Smooth muscle cell (in vitro differentiated cells): ENCODE measurements around the gene PI4KB. TPM values are rescaled to one million over a fixed set of nuclear protein-coding genes. Genes with fewer than 3 reads are reported as not detected.

Experiments
- DNase-seq: peaks from one replicate; lab custom pipeline; 2025; ENCODE audit not compliant: unreplicated experiment; lab: John Stamatoyannopoulos, UW
- H2AFZ ChIP-seq: fragments of 200-600 bp; sonication (generic); 2 replicates; pipeline ENCODE4 v1.6.0; 2016; ENCODE audit warnings: antibody characterized with exemption, low read depth, mild to moderate bottlenecking
- H3F3A ChIP-seq: fragments of 200-600 bp; sonication (generic); 2 replicates; pipeline ENCODE4 v1.6.0; 2017; ENCODE audit warnings: antibody characterized with exemption, low read depth
- H3K27ac ChIP-seq: fragments of 200-600 bp; sonication (generic); 2 replicates; pipeline ENCODE4 v1.5.1; 2016; ENCODE audit warnings: low read depth, mild to moderate bottlenecking
- H3K27me3 ChIP-seq: fragments of 200-600 bp; sonication (generic); 2 replicates; pipeline ENCODE4 v1.6.1; 2016; ENCODE audit warnings: low read depth, mild to moderate bottlenecking
- H3K36me3 ChIP-seq: fragments of 200-600 bp; sonication (generic); 2 replicates; pipeline ENCODE4 v1.5.1; 2016; ENCODE audit warnings: low read depth
- H3K4me1 ChIP-seq: fragments of 200-600 bp; sonication (generic); 2 replicates; pipeline ENCODE4 v1.5.1; 2016; ENCODE audit warnings: low read depth
- H3K4me2 ChIP-seq: fragments of 200-600 bp; sonication (generic); 2 replicates; pipeline ENCODE4 v1.6.0; 2016; ENCODE audit warnings: mild to moderate bottlenecking
- H3K4me3 ChIP-seq: fragments of 200-600 bp; sonication (generic); 2 replicates; pipeline ENCODE4 v1.5.1; 2016; ENCODE audit warnings: mild to moderate bottlenecking
- H3K79me2 ChIP-seq: fragments of 200-600 bp; sonication (generic); 2 replicates; pipeline ENCODE4 v1.6.0; 2016; ENCODE audit warnings: low read depth, mild to moderate bottlenecking
- H3K9ac ChIP-seq: fragments of 200-600 bp; sonication (generic); 2 replicates; pipeline ENCODE4 v1.6.0; 2016; ENCODE audit warnings: low read depth
- H3K9me3 ChIP-seq: fragments of 200-600 bp; sonication (generic); replicated peaks from 2 replicates; pipeline ENCODE4 v1.5.1; 2016; ENCODE audit warnings: low read depth
- H4K20me1 ChIP-seq: fragments of 200-600 bp; sonication (generic); 2 replicates; pipeline ENCODE4 v1.6.0; 2016; ENCODE audit warnings: low read depth
- WGBS: methylation state at CpG from one replicate; pipeline ENCODE4 v1.1.7; 2016; ENCODE audit warnings: low lambda C conversion rate; 5-methylcytosine and 5-hydroxymethylcytosine counted together
- polyA plus RNA-seq: library from polyadenylated mRNA; unstranded; fragments of >200 nt; fragmentation: Nextera tagmentation; extraction: Ambion mirVana; gene quantifications from 2 replicates; pipeline ENCODE4 v1.2.1, GENCODE V29; 2016
- total RNA-seq: library from RNA; depleted of rRNA; stranded (reverse); fragments of >200 nt; gene quantifications from 2 replicates; pipeline ENCODE4 v1.2.3, GENCODE V29; 2014
- TF ChIP-seq, protein P1 (sequence below): fragments of 200-600 bp; sonication (generic); IDR thresholded peaks from 2 replicates; pipeline ENCODE4 v1.5.1; 2017; ENCODE audit warnings: borderline replicate concordance, mild to moderate bottlenecking, antibody characterized with exemption; ENCODE audit not compliant: insufficient read depth, poor library complexity, severe bottlenecking

Gene PI4KB
- total and polyA plus RNA-seq, 2 experiments from 2014 or later: 32.2 to 46.7 TPM

DNA sequence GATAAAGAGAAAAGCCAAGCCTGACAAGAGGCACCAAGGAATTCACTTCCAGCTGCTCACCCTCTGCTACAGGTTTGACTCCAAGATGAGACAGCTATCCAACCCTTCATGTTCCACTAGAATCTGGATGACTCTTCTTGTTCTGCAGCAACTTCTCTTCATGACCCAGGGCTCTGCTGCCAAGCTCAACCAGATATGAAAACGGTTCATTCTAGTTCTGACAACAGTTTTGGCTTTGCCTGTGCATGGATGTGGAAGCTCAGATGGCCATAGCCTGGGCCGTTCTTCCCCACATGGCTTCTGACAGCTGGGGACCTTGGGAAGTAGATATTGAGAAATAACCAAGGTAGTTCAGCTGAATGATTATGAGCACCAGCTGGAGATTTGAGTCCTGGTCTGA, 13.7 kb downstream of the PI4KB start:
- peak overlapping the region; percentile 99 for H3K27ac ChIP-seq
- H3K79me2 ChIP-seq: peaks cover 14% of the 10 kb centered on the region
- no peaks in the 10 kb centered on the region for H3K9me3 ChIP-seq
- H3F3A ChIP-seq: peaks cover 20% of the 10 kb centered on the region
- no peak for DNase-seq
- H3K4me3 ChIP-seq: no peak overlapping the region
- H3K9ac ChIP-seq: no peak overlapping the region
- peaks cover 33% of the 10 kb centered on the region for H3K4me1 ChIP-seq
- TF ChIP-seq, protein P1, sequence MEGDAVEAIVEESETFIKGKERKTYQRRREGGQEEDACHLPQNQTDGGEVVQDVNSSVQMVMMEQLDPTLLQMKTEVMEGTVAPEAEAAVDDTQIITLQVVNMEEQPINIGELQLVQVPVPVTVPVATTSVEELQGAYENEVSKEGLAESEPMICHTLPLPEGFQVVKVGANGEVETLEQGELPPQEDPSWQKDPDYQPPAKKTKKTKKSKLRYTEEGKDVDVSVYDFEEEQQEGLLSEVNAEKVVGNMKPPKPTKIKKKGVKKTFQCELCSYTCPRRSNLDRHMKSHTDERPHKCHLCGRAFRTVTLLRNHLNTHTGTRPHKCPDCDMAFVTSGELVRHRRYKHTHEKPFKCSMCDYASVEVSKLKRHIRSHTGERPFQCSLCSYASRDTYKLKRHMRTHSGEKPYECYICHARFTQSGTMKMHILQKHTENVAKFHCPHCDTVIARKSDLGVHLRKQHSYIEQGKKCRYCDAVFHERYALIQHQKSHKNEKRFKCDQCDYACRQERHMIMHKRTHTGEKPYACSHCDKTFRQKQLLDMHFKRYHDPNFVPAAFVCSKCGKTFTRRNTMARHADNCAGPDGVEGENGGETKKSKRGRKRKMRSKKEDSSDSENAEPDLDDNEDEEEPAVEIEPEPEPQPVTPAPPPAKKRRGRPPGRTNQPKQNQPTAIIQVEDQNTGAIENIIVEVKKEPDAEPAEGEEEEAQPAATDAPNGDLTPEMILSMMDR: no peak
- H3K4me2 ChIP-seq: peak overlapping the region; percentile 72
- no peaks in the 10 kb centered on the region for H3K36me3 ChIP-seq
- H2AFZ ChIP-seq: no peak overlapping the region
- no peaks in the 10 kb centered on the region for H3K27me3 ChIP-seq
- 96% methylated on average over 2 of the region's 2 CpGs for WGBS
- H4K20me1 ChIP-seq: peaks cover 26% of the 10 kb centered on the region

DNA sequence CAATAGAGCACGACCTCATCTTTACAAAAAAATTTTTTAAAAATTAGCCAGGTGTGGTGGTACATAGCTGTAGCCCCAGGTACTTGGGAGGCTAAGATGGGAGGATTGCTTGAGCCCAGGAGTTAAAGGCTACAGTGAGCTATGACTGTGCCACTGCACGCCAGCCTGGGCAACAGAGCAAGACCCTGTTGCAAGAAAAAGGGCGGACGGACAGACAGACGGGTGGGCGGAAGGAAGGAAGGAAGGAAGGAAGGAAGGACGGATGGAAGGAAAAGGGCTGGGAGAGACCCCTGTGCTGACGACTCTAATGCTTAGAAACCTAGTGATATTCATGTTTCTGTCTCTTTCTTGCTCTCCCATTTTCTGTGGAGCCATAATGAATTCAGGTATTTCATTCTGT, 14.4 kb downstream of the PI4KB start:
- Histone ChIP-seq H2AFZ (no peak overlapping the region), H3F3A (peaks cover 20% of the 10 kb centered on the region), H3K4me1 (peaks cover 33% of the 10 kb centered on the region), H3K9me3 (no peaks in the 10 kb centered on the region), H3K27me3 (no peaks in the 10 kb centered on the region), H4K20me1 (peaks cover 26% of the 10 kb centered on the region), H3K4me3 (no peak overlapping the region), H3K9ac (peak overlapping the region; percentile 95), H3K27ac (peak overlapping the region; percentile 99), H3K79me2 (peaks cover 13% of the 10 kb centered on the region), H3K36me3 (no peaks in the 10 kb centered on the region), H3K4me2 (peak overlapping the region; percentile 72)
- TF ChIP-seq, protein P1: no peak
- DNase-seq: no peak
- 95% methylated on average over 8 of the region's 8 CpGs for WGBS

DNA sequence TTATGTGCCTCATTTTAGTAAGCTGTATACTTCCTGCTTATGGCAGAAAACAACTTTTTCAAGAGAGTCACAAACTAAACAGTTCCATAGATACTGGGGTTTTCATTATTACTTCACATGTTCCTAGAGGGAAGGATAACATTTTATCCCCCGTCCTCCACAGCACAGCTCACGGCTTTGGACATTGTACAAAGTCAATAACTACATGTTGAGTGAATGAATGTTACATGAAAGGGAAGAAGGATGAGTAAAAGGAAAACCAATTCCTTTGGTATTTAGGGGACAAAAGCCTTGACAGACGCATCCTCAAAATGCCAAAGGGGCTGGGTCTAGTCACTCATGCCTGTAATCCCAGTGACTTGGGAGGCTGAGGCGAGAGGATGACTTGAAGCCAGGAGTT, 14.8 kb downstream of the PI4KB start:
- H3F3A ChIP-seq: peaks cover 20% of the 10 kb centered on the region
- peaks cover 33% of the 10 kb centered on the region for H3K4me1 ChIP-seq
- H3K79me2 ChIP-seq: peaks cover 10% of the 10 kb centered on the region
- peaks cover 26% of the 10 kb centered on the region for H4K20me1 ChIP-seq
- H2AFZ ChIP-seq: no peak overlapping the region
- peak overlapping the region; percentile 99 for H3K27ac ChIP-seq
- no peak for DNase-seq
- H3K9me3 ChIP-seq: no peaks in the 10 kb centered on the region
- no peaks in the 10 kb centered on the region for H3K27me3 ChIP-seq
- WGBS: 45% methylated on average over 4 of the region's 4 CpGs
- H3K4me2 ChIP-seq: peak overlapping the region; percentile 72
- TF ChIP-seq, protein P1: no peak
- no peak overlapping the region for H3K4me3 ChIP-seq
- H3K36me3 ChIP-seq: no peaks in the 10 kb centered on the region
- peak overlapping the region; percentile 95 for H3K9ac ChIP-seq

DNA sequence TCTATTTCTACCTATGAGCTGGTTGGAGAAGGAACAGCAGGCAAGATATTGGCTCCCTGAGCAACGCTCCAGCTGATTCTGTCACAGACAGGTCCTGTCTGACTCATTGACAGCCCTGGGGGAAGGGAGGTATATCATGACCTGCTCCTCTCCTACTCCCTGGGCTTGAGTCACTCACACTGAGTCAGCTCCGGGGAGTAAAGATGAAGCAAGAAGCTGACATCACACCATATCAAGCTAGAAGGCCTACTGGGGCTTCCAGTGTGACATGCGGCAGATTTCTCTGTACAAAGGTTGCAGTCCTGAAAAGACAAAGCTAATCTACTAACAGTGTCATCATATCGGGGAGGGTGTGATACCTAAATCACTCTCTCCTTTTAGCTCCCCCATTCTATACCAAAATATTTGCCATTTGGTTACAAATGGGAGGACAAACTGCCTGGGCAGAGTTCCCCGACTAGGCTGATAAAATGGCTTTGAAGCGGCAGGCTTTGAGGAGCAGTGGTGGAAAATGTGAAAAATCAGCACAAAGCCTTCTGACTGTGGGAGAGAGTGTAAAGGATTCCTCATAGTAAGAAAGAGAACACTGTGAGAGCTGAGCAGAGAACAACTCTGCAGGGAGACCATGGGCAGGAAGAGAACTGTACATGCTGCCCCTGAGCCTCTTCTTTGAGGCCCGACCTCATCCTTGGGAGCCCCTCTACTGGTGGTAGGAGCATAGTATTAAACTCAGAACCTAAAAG, 15.5 kb downstream of the PI4KB start:
- H3F3A ChIP-seq: peaks cover 20% of the 10 kb centered on the region
- WGBS: 10% methylated on average over 7 of the region's 7 CpGs
- no peak overlapping the region for H3K4me3 ChIP-seq
- H3K79me2 ChIP-seq: peaks cover 10% of the 10 kb centered on the region
- H3K27me3 ChIP-seq: no peaks in the 10 kb centered on the region
- no peak overlapping the region for H2AFZ ChIP-seq
- TF ChIP-seq, protein P1: no peak
- H3K4me2 ChIP-seq: peak overlapping the region; percentile 72
- H3K9me3 ChIP-seq: no peaks in the 10 kb centered on the region
- H4K20me1 ChIP-seq: peaks cover 26% of the 10 kb centered on the region
- H3K27ac ChIP-seq: peak overlapping the region; percentile 99
- peaks cover 33% of the 10 kb centered on the region for H3K4me1 ChIP-seq
- DNase-seq: peak; percentile 45
- peak overlapping the region; percentile 95 for H3K9ac ChIP-seq
- H3K36me3 ChIP-seq: peaks cover 3% of the 10 kb centered on the region
